Measurements from ENCODE around the gene CREBBP.

DNA sequence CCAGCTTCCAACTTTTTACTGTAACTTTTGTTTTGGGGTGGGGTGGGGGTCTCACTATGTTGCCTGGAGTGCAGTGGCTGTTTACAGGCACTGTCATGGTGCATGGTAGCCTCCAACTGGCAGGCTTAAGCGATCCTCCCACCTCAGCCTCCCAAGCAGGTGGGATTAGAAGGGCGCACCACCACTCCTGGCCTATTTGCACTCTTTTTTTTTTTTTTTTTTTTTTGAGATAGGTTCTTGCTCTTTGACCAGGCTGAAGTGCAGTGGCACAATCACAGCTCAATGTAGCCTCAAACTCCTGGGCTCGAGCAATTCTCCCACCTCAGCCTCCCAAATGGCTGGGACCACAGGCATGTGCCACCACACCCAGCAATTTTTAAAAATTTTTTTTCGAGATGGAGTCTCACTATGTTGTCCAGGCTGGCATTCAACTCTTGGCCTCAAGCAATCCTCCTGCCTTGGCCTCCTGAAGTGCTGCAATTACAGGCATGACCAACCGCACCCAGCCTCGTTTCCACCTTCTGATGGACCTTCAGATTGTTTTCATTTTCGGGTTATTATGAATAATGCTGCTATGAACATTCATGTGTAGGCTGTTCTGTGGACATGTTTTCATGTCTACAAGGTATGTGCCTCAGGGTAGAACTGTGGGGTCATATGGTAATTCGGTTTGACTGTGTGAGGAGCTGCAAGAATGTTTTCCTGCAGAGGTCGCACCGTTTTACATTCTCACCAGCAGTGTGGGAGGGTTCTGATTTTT is 174.1 kb downstream of the CREBBP start:
- TF ChIP-seq ARNT (IDR thresholded peaks at IDR 0.05): no peak
- TF ChIP-seq BHLHE40 (IDR thresholded peaks at IDR 0.05; ENCODE audit: borderline replicate concordance): no peak
- no peak for TF ChIP-seq NFRKB (IDR thresholded peaks at IDR 0.05)
